ENCODE measurements around the gene MAP2K3. TPM values are rescaled to one million over a fixed set of nuclear protein-coding genes. Genes with fewer than 3 reads are reported as not detected.

MAP2K3 gene
- total and polyA plus RNA-seq, 10 of the 15 experiments (the other 5 are each of a cell fraction or from before 2014, with no cell fraction given) = 0.71 to 39.4 (median 18.6) TPM

GRCh38 chr17:21279198-21279535 is 5.3 kb upstream of the MAP2K3 start:
- ChIA-PET POLR2A (interaction anchor here (0.8 kb wide), 1 partner anchor 11 kb away, joined by 3 read pairs; no protein-coding TSS in a partner anchor), SMC1A (ENCODE audit: uncharacterized antibody, unreplicated experiment) (interaction anchor here (0.9 to 1.9 kb wide), 6 partner anchors 9 to 171 kb away, joined by 3 to 8 read pairs (median 4); no protein-coding TSS in a partner anchor), CTCF (interaction anchor here (0.8 to 3.2 kb wide), 9 partner anchors 9 to 234 kb away, joined by 3 to 37 read pairs (median 5); partner anchors contain the start of gene DHRS7B), RAD21 (ENCODE audit: unreplicated experiment) (interaction anchor here (1.0 to 2.2 kb wide), 6 partner anchors 9 to 234 kb away, joined by 3 to 13 read pairs (median 6); no protein-coding TSS in a partner anchor)
- no peaks in the 10 kb centered on the region for H3K36me3 ChIP-seq (ENCODE audit: control insufficient read depth in 2 of 2, insufficient read depth in 2 of 2, low read length in 1 of 2)
- H3K27me3 ChIP-seq (replicated peaks in 1 of 2; ENCODE audit: control insufficient read depth in 2 of 2, insufficient read depth in 2 of 2, low read length in 1 of 2) = peaks cover 0 to 8% of the 10 kb centered on the region in 2 experiments; a peak in 3 of 4 replicates
- H2AFZ ChIP-seq (ENCODE audit: control insufficient read depth, low read depth, low read length) = no peak overlapping the region
- no peak overlapping the region for H3K9ac ChIP-seq (ENCODE audit: control insufficient read depth, insufficient read depth, low read length)
- H4K20me1 ChIP-seq (ENCODE audit: control insufficient read depth, insufficient read depth) = no peaks in the 10 kb centered on the region
- DNase-seq (ENCODE audit: low read depth, low spot score) = no peak
- no peak overlapping the region for H3K4me2 ChIP-seq (ENCODE audit: control insufficient read depth, insufficient read depth)
- intact Hi-C loops (cut with micrococcal nuclease; ENCODE audit: unreplicated experiment) (no loop called here), in situ Hi-C loops (cut with MboI) (loop anchor here (5.0 to 10.0 kb wide), 3 partner anchors 46 to 236 kb away; no protein-coding TSS in a partner anchor)
- TF ChIP-seq SKIL (IDR thresholded peaks at IDR 0.05; ENCODE audit: low read depth, poor library complexity, severe bottlenecking) (no peak), USF2 (IDR thresholded peaks at IDR 0.05; ENCODE audit: borderline replicate concordance, low read depth, low read length) (no peak), PKNOX1 (IDR thresholded peaks at IDR 0.05) (no peak), EZH2 (IDR thresholded peaks at IDR 0.05; ENCODE audit: borderline replicate concordance, control insufficient read depth, low read depth, low read length) (no peak), HDGF (IDR thresholded peaks at IDR 0.05) (no peak)
- H3K4me1 ChIP-seq (ENCODE audit: control insufficient read depth, insufficient read depth, low read length) = peaks cover 15% of the 10 kb centered on the region
- no peak for FAIRE-seq
- WGBS (ENCODE audit: insufficient coverage, insufficient replicate concordance, low lambda C conversion rate, missing lambda C conversion rate) = 37% methylated on average over 6 of the region's 6 CpGs
- ATAC-seq = no peak
- no TSS peak for BruUV-seq (replicated peaks)
- no peaks in the 10 kb centered on the region for H3K9me3 ChIP-seq (replicated peaks; ENCODE audit: control insufficient read depth, insufficient read depth, low read length)
- H3K27ac ChIP-seq (ENCODE audit: control insufficient read depth, insufficient read depth) = no peak overlapping the region
- H3K79me2 ChIP-seq (ENCODE audit: control insufficient read depth, insufficient read depth, low read length) = no peaks in the 10 kb centered on the region
- no peak overlapping the region for H3K4me3 ChIP-seq
